B cell (primary cell): ENCODE measurements around the gene ZC3H15. TPM values are rescaled to one million over a fixed set of nuclear protein-coding genes. Genes with fewer than 3 reads are reported as not detected.

Experiments
- ATAC-seq: fragments of 200-7000 bp; cut with Tn5 transposase; one replicate; pipeline ENCODE4 v1.10.0; 2021; ENCODE audit warnings: low read depth, mild to moderate bottlenecking, moderate number of reproducible peaks, moderate library complexity
- CTCF ChIA-PET: fragments of 350-600 bp; sonication (Branson Sonifier 250); formaldehyde crosslinking; loops from one replicate; lab custom pipeline; 2021; ENCODE audit warnings: antibody characterized with exemption, inconsistent platforms; lab: Charles Lee
- POLR2A ChIA-PET: fragments of 350-600 bp; sonication (Branson Sonifier 250); formaldehyde crosslinking; loops from one replicate; lab custom pipeline; 2021; ENCODE audit warnings: antibody characterized with exemption; lab: Charles Lee
- DNase-seq: peaks from one replicate; pipeline ENCODE4 v3.0.0; 2013
- H2AFZ ChIP-seq: 2 replicates; pipeline ENCODE4 v1.6.1; 2012; ENCODE audit warnings: mild to moderate bottlenecking, low read depth, low read length; ENCODE audit not compliant: insufficient read depth, poor library complexity, severe bottlenecking
- H3K27ac ChIP-seq, 2 donors: 1 replicate in 1 of 2; 2 replicates in 1 of 2; pipeline ENCODE4 v1.5.1; 2012 to 2013; ENCODE audit warnings: low read length in 2 of 2, mild to moderate bottlenecking in 2 of 2, moderate library complexity in 1 of 2
- H3K27me3 ChIP-seq, 4 experiments: fragments of 200-600 bp in 1 of 4; sonication (generic) in 1 of 4; replicated peaks in 1 of 4; 1 replicate in 2 of 4; 2 replicates in 2 of 4; pipeline versions ENCODE4 v1.6.1 to v1.7.0; 2013 to 2016; ENCODE audit warnings: low read length in 3 of 4, mild to moderate bottlenecking in 2 of 4, mixed read lengths in 1 of 4, moderate library complexity in 1 of 4; ENCODE audit not compliant: insufficient read depth in 4 of 4, control insufficient read depth in 3 of 4; ENCODE audit errors: control extremely low read depth in 1 of 4
- H3K36me3 ChIP-seq, 2 experiments: replicated peaks in 1 of 2; 1 replicate in 1 of 2; 2 replicates in 1 of 2; pipeline versions ENCODE4 v1.6.1 to v1.7.1; 2013; ENCODE audit warnings: low read length in 1 of 2; ENCODE audit not compliant: insufficient read depth in 2 of 2, control insufficient read depth in 1 of 2; ENCODE audit errors: control extremely low read depth in 1 of 2, extremely low read depth in 1 of 2
- H3K4me1 ChIP-seq, 2 donors: fragments of 200-600 bp in 1 of 2; sonication (generic) in 1 of 2; 1 replicate in 1 of 2; 2 replicates in 1 of 2; pipeline versions ENCODE4 v1.5.1 to v1.6.1; 2013 to 2017; ENCODE audit warnings: low read length in 2 of 2; ENCODE audit not compliant: control insufficient read depth in 2 of 2, insufficient read depth in 2 of 2
- H3K4me2 ChIP-seq: replicated peaks from 2 replicates; pipeline ENCODE3; 2012; ENCODE audit warnings: mild to moderate bottlenecking, low read depth, low read length; ENCODE audit not compliant: poor library complexity, severe bottlenecking
- H3K4me3 ChIP-seq, 5 experiments: fragments of 200-600 bp in 1 of 5; sonication (generic) in 1 of 5; 1 replicate in 3 of 5; 2 replicates in 2 of 5; pipeline versions ENCODE4 v1.5.1 to v1.7.0; 2011 to 2016; ENCODE audit warnings: low read length in 4 of 5, mild to moderate bottlenecking in 4 of 5, low read depth in 2 of 5, control low read depth in 1 of 5, moderate library complexity in 1 of 5; ENCODE audit not compliant: insufficient read depth in 1 of 5; ENCODE audit errors: control extremely low read depth in 1 of 5, extremely low read depth in 1 of 5
- H3K79me2 ChIP-seq: fragments of 200-600 bp; sonication (generic); one replicate; pipeline ENCODE4 v1.6.0; 2016; ENCODE audit warnings: low read length; ENCODE audit not compliant: control insufficient read depth, insufficient read depth
- H3K9ac ChIP-seq: fragments of 200-600 bp; sonication (generic); 2 replicates; pipeline ENCODE4 v1.6.1; 2017; ENCODE audit warnings: mild to moderate bottlenecking, low read length, moderate library complexity
- H3K9me3 ChIP-seq, 3 donors: one replicate each; pipeline versions ENCODE4 v1.6.1 to v1.7.1; 2013; ENCODE audit warnings: low read length in 2 of 3; ENCODE audit not compliant: control insufficient read depth in 2 of 3, insufficient read depth in 1 of 3; ENCODE audit errors: control extremely low read depth in 1 of 3
- H4K20me1 ChIP-seq: 2 replicates; pipeline ENCODE4 v1.6.0; 2012; ENCODE audit warnings: mild to moderate bottlenecking, low read length; ENCODE audit not compliant: insufficient read depth, control insufficient read depth, poor library complexity, severe bottlenecking
- H3K27ac Mint-ChIP-seq: one replicate; pipeline ENCODE4 v1.8.0; 2021; ENCODE audit warnings: mixed read lengths
- H3K27me3 Mint-ChIP-seq: one replicate; pipeline ENCODE4 v1.8.0; 2021; ENCODE audit warnings: mixed read lengths
- H3K4me1 Mint-ChIP-seq: one replicate; pipeline ENCODE4 v1.8.0; 2021; ENCODE audit warnings: mixed read lengths
- H3K4me3 Mint-ChIP-seq: one replicate; pipeline ENCODE4 v1.8.0; 2021; ENCODE audit warnings: mixed read lengths
- H3K9me3 Mint-ChIP-seq: one replicate; pipeline ENCODE4 v1.8.0; 2022; ENCODE audit warnings: mixed read lengths; ENCODE audit not compliant: insufficient read depth
- EZH2 ChIP-seq: IDR thresholded peaks from 2 replicates; pipeline ENCODE4 v1.6.1; 2012; ENCODE audit warnings: borderline replicate concordance, low read depth, mild to moderate bottlenecking, moderate library complexity, low read length; ENCODE audit not compliant: insufficient read depth, poor library complexity, severe bottlenecking
- WGBS: methylation state at CpG from one replicate; pipeline ENCODE4 v1.1.5; 2013; ENCODE audit warnings: missing lambda C conversion rate; ENCODE audit not compliant: insufficient coverage; 5-methylcytosine and 5-hydroxymethylcytosine counted together
- intact Hi-C: fragments of 100-400 bp; cut with micrococcal nuclease; formaldehyde crosslinking; loops from one replicate; pipeline ENCODE4 v1.10.0; 2022
- polyA plus RNA-seq: library from polyadenylated mRNA; depleted of rRNA; stranded (reverse); fragments of >200 nt; gene quantifications from 2 replicates; pipeline ENCODE4 v1.2.3, GENCODE V29; 2012
- total RNA-seq, 2 donors: library from RNA; stranded (reverse); fragments of 120-200 nt in 1 of 2; gene quantifications; 1 replicate in 1 of 2; 2 replicates in 1 of 2; pipeline versions ENCODE4 v1.2.3 to v1.2.4, GENCODE V29; 2013 to 2022
- TF ChIP-seq, protein P1 (sequence below): fragments of 200-600 bp; IDR thresholded peaks from one replicate; pipeline ENCODE4 v1.8.0; 2022; ENCODE audit warnings: antibody characterized with exemption, mild to moderate bottlenecking

Gene ZC3H15
- total and polyA plus RNA-seq, 2 donors (not counting 1 experiment from before 2014, with no cell fraction given): 29.6 to 61.4 TPM

DNA sequence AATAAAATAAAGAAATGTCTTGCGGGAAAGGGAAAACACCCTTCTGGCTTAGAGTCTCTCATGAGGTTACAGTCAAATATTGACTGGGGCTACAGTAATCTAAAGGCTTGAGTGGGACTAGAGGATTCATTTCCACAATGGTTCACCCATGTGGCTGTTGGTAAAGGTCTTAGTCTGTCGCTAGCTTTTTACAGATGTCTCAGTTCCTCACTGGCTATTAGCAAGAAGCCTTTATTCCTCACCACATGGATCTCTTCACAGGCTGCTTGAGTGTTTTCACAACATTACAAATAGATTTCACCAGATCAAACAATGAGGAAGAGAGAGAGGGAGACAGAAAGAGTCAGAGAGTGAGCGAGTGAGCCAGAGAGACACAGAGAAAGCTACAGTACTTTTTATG is 8.3 kb upstream of the ZC3H15 start:
- ChIA-PET POLR2A (no interaction called here), CTCF (no interaction called here)
- DNase-seq: no peak
- no CpG with 5 or more reads among the region's 3 CpGs for WGBS
- peaks cover 2% of the 10 kb centered on the region for H3K9me3 Mint-ChIP-seq
- TF ChIP-seq EZH2: no peak
- TF ChIP-seq, protein P1, sequence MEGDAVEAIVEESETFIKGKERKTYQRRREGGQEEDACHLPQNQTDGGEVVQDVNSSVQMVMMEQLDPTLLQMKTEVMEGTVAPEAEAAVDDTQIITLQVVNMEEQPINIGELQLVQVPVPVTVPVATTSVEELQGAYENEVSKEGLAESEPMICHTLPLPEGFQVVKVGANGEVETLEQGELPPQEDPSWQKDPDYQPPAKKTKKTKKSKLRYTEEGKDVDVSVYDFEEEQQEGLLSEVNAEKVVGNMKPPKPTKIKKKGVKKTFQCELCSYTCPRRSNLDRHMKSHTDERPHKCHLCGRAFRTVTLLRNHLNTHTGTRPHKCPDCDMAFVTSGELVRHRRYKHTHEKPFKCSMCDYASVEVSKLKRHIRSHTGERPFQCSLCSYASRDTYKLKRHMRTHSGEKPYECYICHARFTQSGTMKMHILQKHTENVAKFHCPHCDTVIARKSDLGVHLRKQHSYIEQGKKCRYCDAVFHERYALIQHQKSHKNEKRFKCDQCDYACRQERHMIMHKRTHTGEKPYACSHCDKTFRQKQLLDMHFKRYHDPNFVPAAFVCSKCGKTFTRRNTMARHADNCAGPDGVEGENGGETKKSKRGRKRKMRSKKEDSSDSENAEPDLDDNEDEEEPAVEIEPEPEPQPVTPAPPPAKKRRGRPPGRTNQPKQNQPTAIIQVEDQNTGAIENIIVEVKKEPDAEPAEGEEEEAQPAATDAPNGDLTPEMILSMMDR: no peak
- Histone ChIP-seq H3K4me3 (no peak overlapping the region), H3K4me1 (no peaks in the 10 kb centered on the region), H3K27ac (no peak overlapping the region), H3K36me3 (no peaks in the 10 kb centered on the region), H2AFZ (no peak overlapping the region), H3K9ac (no peak overlapping the region), H4K20me1 (no peaks in the 10 kb centered on the region), H3K27me3 (no peaks in the 10 kb centered on the region), H3K9me3 (no peaks in the 10 kb centered on the region), H3K4me2 (no peak overlapping the region), H3K79me2 (peaks cover 10% of the 10 kb centered on the region)
- H3K27me3 Mint-ChIP-seq: no peaks in the 10 kb centered on the region
- peaks cover 7% of the 10 kb centered on the region for H3K4me1 Mint-ChIP-seq
- ATAC-seq: no peak
- no peak overlapping the region for H3K4me3 Mint-ChIP-seq
- H3K27ac Mint-ChIP-seq: no peak overlapping the region
- intact Hi-C loops: no loop called here

DNA sequence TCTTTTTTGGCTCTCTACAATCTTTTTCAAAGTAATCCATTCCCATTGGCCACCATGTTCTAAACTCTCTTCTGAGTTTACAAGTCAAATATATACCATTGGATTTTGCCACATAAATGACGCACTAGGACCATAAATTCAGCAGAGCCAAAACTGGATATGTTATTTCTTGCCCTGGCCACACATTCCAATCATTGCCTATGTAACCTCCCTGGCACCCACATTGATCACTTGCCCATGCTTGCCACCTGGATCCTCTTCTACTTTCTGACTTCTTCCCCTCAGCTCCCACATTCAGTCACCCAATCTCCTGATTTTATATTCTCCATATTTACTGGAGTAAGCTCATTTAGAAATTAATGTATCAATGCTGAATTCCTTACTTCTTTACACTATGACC is 5.1 kb upstream of the ZC3H15 start:
- H3K4me1 ChIP-seq: peaks cover 13 to 16% of the 10 kb centered on the region in 2 donors
- DNase-seq (no peak), ATAC-seq (no peak)
- H3K9me3 ChIP-seq: no peaks in the 10 kb centered on the region
- no peak overlapping the region for H3K9ac ChIP-seq
- no peak overlapping the region for H3K4me2 ChIP-seq
- Mint-ChIP-seq H3K27ac (no peak overlapping the region), H3K4me1 (peaks cover 17% of the 10 kb centered on the region), H3K4me3 (no peak overlapping the region), H3K27me3 (no peaks in the 10 kb centered on the region), H3K9me3 (no peaks in the 10 kb centered on the region)
- no peaks in the 10 kb centered on the region for H3K36me3 ChIP-seq
- intact Hi-C loops: no loop called here
- peaks cover 21% of the 10 kb centered on the region for H3K79me2 ChIP-seq
- no peak overlapping the region for H3K4me3 ChIP-seq
- TF ChIP-seq EZH2: no peak
- TF ChIP-seq, protein P1: no peak
- H4K20me1 ChIP-seq: no peaks in the 10 kb centered on the region
- H3K27ac ChIP-seq: no peak overlapping the region
- no peaks in the 10 kb centered on the region for H3K27me3 ChIP-seq
- ChIA-PET POLR2A (no interaction called here), CTCF (no interaction called here)
- 100% methylated on average over 1 of the region's 1 CpG for WGBS
- no peak overlapping the region for H2AFZ ChIP-seq
